ENCODE data around the gene BST1.
A peak's percentile ranks its signal among the peaks of the same experiment; 100 is the strongest.
"Not testable (repeated sequence)": the region's sequence is repeated elsewhere in the genome, so short reads cannot be mapped to it uniquely, and the experiment has no call there.

The BST1 gene

DNA sequence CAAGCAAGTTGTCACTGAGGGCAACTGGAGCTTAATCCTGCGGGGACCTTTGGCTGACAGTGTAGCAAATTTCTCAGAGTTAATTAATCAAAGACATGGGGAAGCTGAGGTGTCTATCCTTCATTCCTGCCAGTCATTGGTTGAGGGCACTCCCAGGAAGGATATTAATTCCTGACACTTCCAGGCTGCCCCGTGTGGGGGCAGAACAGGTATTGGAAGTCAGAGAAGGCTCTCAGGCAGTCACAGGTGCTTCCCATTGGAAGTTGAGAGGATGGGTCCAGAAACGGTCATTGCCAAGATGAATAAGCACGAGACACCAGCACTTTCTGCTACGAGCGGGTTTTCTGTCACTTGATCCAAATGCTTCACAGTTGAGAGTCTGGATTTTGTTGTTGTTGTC lies 46.1 kb downstream of the BST1 start:
- DNase-seq = no peak

DNA sequence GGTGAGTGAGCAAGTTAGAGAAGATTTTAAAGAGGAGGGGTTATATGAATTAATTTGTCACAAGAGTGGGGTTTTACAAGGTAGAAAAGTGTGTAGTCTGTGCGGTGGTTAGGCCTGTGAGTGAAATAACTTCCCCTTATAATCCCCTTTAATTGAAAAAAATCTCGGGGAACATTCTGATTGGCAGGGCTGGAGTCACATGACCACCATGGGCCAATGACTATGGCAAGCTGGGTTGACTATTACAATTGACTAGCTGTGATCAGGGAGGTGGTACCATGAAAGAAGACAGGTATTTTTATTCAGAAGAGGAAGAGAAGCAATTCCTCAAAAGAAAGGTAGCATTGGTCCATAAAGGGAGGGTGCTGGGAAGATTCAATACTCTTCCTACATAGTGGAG lies 48.3 kb downstream of the BST1 start:
- no peak for DNase-seq

DNA sequence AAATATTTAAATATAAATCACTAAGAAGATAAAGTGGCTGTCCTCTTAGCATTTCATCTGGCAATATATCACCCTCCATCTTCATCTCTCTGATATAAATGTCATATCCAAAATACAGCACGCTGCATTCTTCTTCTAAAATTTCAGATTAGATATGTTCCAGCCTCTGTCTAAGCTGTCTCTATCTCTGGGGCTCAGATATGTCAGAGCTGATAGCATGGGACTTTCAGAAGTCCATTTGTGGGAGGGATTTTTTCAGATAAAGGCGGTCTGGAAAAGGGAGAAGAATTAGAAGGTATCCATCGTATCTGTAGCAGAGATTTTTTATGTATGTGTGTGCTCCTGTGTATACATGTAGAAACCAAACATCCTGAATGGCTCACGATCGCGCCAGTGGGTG lies 50.2 kb downstream of the BST1 start:
- no peak for DNase-seq

DNA sequence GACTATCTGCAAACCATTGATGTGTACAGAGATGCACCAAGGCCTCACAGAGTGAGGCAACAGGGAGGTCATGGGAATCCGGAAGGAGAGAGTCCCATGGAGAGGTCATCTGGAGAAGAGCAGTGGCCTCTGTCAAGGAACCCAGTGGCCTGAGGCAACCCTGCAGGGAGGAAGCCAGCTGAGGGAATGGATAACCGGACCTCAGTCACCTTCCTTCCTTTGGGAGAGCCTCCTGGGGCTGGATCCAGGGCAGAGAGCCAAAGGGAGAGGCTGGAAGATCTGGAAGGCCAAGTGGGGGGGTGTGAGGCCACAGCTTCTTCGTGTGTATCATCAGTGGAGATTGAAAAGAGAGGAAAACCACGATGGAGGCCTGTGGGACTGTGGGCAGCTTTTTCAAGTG lies 50.9 kb downstream of the BST1 start:
- no peak for DNase-seq

DNA sequence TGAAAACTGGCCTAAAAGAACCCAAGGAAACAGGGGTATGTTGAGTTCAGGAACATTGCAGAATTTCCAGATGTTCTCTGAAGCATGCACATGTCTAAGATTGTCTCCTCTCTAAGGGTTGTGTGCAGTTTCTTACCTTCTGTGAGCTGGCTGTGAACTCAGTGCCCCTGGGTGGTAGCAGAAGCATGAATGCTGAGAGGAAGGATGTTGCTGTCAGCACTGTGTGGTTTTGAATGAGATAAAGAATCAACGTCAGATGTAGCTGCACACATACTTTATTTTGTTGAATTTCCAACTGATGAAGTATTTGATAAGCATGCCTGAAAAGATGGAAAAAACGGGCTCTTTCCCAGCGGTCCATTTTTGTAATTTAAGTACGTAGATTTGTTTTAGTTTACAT lies 51.5 kb downstream of the BST1 start:
- peak in 3 of 5 experiments; percentile 20 to 93 (median 51) for DNase-seq

DNA sequence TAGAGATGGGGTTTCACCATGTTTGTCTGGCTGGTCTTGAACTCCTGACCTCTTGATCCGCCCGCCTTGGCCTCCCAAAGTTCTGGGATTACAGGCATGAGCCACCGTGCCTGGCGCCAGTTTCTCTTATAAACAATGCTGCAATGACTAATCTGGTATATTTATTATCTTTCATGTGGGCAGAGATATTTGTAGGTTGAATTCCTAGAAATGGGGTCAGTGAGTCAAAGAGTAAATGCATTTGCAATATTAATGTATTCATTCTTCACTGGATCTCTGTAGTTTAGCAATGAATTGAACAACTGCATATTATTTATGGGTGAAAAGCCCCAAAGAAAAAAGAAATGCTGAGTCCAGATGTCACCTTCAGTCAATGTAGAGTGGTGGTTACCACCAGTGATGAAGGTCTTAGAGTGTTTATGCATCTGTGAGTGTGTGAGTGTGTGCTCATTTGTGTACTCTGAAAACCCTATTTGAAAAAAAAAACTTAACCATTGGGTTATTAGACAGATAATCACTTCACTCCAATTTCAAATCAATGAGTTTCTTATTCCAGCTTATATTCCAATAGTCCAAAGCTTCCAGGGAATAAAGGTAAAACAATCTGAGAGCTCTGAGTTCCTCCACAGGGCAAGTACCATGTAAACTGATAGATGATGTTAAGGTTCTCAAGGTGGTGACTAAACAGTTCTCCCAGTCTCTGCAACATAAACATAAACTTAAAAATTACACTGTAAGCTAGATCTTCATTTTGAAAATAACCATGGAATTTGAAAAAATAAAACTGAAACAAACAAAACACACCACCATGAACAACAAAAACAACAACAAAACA lies 52.7 kb downstream of the BST1 start:
- peak in 2 of 5 experiments; percentile 57 to 80 for DNase-seq

DNA sequence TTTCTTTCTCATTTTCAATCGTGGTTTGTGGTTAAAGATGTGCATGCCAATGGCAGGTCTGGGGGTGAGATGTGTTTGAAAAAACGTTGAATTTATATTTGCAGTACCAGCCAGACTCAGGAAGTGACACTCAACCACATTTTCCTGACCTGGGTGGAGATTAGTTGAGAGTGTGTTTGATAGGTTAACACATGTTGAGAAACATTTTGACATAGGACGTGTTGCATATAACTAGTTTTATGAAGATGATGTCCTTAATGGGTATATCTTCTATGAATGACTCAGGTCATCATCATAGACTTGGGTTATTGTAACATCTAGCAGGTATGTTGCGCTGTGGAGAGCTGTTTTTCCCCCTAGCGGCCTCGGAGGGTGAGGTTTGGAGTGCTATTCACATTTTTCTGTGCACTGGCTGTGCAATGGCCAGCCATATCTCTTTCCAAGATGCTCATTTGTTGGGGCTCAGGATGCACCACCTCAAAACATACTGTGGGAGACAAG lies 53.5 kb downstream of the BST1 start:
- DNase-seq = peak; percentile 16 to 99 (median 56)

DNA sequence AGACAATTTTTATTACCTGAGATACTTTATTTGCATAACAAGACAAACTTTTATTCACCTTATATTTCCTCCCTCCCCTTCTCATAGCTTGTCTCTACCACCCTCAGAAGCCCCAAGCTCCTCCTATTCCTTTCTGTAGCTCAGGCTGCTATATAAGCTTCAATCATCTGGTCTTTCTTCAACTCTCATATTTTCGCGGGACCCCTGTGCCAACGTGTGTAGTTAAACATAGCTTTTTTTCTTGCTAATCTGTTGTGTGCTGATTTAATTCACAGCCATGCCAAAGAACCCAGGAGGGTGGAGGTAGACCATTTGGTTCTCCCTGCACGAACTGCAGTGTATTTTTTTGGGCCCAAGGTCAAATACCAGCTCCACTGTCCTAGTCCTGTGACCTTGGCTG lies 54.2 kb downstream of the BST1 start:
- peak in 1 of 5 experiments; percentile 34 for DNase-seq

DNA sequence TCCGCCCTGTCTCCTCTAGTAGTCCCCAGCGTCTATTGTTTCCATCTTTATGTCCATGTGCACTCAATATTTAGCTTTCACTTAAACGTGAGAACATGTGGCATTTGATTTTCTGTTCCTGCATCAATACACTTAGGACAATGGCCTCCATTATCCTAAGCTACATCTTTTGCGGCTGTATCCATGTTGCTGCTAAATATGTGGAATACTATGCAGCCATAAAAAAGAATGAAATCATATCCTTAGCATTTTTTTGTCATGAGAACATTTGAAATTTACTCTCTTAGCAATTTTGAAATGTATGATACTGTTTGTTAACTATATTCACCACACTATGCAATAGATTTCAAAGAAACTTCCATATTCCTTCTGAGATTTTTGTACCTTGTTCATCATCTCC lies 55.4 kb downstream of the BST1 start:
- DNase-seq = no peak

DNA sequence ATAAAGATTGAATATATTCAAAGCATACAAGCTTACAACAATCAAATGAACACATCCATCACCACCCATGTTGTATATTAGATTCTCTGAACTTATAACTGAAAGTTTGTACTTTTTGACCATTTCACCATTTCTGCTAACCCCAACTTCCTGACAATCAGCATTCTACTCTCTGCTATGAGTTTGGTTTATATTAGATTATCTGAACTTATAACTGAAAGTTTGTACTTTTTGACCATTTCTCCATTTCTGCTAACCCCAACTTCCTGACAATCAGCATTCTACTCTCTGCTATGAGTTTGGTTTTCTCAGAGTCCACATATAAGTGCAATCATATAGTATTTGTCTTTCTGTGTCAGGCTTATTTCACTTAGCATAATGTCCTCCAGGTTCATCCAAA lies 59.6 kb downstream of the BST1 start:
- not testable (repeated sequence) for DNase-seq

DNA sequence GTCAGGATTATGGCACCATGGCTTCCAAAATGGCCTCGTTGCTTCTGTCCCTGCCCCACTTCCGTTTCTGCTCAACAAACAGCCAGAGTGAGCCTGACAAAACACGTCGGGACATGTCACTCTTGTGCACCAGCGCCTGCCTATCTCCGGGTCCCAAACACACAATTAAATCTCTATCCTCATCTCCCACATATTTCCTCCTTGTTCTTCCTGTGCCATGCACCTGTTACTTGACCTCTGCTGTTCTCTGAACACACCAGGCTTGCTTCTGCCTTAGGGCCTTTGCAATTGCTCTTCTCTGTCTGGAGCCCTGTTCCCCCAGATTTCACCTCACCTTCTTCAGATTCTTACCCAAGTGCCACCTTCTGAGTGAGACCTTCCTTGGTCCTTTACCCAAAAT lies 62.5 kb downstream of the BST1 start:
- DNase-seq = peak in 1 of 5 experiments; percentile 17

DNA sequence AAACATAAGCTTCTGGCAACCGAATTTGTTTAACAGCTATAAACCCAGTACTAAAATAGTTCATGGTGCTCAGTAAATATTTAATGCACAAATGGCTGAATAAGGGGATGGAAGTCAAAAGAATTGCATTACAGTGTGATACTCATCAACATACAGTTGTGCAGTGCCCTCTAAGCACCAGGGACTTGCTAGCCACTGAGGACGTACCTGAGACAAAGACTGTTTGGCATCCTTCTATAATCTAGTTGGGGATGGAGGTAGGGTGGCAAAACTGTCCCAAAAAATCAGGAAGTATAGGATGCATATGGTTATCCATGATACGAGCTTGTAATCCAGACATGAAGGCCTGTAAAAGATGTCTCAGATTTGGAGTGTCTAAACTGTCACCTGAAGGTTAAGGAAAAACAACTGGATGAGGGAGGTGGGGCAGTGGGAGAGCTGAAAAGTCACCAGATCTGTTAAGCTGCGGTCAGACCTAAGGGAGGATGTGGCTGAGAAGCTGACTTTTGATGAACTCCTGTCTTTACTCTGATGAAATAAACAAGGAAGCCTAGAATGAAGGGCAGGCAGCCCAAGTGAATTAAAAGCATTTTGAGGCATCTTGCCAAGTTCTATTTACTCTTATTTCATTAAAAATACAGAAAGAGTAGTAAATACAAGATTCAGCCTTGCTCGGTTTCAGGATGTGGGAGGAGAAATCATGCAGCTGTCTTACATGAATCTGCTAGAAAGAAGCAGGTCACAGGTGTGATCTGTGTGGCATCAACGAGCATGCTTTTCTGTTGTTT lies 63.2 kb downstream of the BST1 start:
- DNase-seq = peak in 3 of 5 experiments; percentile 24 to 82 (median 56)

DNA sequence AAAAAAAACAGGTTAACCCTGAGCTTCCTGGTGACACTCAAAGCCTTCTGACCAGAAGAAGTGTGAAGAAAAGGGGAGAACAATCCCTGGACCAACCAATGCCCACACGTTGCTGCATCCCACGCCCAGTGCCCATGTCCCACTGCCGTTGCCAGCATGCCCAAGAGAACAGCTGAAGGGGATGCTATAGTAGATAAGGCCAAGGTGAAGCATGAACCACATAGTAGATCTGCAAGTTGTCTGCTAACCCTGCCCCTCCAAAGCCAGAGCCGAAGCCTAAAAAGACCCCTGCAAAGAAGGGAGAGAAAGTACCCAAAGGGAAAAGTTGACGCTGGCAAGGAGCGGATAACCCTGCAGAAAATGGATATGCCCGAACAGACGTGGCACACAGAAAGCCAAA lies 64.0 kb downstream of the BST1 start:
- no peak for DNase-seq

DNA sequence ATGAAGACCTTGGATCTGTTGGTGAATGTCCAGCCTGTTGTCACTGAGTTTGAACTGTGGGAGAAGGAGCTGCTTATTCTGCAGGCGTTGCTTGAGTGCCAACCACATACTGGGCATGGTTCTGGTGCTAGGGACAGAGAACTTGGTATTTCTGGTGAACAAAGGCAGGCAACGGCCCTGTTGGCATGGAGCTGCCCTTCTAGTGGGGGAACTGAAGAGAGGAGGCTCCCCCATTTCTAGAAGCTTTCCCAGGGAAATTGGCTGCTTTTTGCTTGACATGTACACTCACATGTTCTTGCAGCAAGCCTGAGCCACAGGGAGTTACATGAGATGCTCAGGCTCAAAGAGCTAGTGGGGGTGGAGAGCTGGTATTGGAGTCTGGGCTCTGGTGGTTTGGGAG lies 66.3 kb downstream of the BST1 start:
- no peak for DNase-seq

DNA sequence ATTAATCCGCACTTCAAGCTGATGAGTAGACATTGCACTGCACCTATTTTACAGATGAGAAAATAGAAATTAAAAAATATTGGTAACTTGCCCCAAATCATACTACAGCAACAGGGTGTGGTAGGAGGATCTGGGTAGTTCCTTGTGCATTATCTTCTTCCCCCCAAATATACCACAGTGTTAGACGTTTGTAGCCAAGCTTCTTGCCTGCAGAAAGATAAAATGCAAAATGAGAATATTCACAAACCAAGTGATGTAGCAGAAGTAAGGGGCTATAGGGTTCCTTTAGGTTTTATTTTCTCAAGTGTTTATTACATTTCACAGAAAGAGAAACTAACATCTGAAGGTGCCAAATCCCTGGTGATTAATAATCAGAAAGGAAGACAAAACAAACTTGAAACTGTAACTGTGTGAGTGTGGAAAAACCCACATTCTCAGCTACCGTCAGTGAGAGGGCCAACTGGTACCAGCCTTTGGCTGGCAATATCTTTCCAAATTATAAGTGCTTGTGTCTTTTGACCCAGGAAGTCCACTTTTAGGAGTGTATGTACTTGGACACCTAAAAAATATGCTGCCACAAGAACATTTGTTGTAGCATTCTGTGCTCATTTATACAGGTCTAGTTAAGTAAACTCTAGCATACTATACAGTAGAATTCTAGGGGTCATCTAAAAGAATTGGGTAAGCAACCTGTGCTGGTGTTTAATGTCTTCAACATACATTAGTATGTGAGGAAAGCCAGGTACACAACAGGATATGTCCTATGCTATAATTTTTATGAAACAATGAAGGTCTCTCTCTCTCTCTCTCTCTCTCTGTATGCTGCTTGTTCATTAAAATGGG lies 68.6 kb downstream of the BST1 start:
- DNase-seq = peak in 1 of 5 experiments; percentile 77

DNA sequence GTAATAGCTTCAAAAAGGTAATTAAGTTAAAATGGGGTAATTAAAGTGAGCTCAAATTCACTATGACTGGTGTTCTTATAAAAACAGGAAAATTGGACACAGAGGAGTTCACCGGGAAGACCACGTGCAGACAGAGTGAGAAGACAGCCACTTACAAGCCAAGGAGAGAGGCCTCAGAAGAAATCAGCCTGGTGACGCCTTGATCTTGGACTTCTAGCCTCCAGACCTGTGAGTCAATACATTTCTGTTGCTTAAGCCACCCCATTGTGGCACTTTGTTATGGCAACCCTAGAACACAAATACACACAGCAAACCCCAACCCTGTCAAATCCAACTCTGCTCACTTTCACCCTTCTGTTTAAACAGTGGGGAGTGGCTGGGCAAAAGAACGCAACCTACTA lies 71.2 kb downstream of the BST1 start:
- peak in 1 of 5 experiments; percentile 44 for DNase-seq

DNA sequence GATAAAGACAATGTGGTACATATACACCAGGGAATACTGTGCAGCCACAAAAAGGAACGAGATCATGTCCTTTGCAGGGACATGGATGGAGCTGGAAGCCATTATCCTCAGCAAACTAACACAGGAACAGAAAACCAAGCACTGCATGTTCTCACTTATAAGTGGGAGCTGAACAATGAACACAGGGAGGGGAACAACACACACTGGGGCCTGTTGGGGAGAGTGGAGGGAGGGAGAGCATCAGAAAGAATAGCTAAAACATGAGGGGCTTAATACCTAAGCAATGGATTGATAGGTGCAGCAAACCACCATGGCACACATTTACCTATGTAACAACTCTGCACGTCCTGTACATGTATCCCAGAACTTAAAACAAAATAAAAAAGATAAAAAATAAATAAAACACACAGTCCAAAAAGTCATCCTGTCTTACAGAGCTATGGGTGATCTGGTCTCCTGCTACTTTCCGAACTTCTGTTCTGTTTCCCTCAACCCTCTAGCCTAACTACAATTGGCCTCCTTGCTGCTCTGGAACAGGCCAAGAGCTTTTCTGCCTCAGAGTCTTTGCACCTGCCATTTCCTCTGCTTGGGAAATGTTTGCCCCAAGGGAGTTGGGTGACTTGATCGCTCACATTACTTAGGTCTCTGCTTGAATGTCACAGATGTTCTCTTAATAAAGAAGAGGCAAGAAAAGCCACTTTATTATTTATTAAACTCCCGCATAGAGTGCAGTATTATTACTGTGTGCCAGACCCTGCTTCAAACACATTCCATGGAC lies 74.2 kb downstream of the BST1 start:
- no peak for DNase-seq

DNA sequence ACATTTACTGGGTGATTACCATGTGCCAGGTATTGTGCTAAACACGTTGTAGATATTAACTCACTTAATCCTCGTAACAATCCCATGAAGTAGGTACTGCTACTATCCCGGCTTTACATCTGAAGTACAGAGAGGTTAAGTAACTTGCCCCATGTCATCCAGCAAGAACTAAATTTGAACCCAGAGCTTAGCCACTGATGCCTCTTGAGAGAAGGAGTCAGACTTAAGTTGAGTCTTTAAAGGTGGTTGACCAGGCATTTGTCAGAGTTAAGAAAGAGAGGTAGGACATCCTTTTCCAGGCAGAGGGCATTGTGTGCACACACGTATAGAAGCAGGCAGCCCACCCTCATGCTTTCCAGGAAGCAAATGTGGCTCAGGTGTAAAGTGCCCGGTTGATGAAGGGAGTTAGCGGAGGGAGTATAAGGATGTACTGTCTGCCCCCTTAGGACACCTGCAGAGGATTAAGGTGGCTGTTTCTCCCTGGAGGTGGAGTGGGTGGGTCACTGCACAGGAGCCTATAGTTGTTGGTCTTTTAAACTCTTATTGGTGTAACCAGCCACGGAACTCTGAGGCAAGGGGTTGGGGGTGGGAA lies 74.9 kb downstream of the BST1 start:
- DNase-seq = no peak

DNA sequence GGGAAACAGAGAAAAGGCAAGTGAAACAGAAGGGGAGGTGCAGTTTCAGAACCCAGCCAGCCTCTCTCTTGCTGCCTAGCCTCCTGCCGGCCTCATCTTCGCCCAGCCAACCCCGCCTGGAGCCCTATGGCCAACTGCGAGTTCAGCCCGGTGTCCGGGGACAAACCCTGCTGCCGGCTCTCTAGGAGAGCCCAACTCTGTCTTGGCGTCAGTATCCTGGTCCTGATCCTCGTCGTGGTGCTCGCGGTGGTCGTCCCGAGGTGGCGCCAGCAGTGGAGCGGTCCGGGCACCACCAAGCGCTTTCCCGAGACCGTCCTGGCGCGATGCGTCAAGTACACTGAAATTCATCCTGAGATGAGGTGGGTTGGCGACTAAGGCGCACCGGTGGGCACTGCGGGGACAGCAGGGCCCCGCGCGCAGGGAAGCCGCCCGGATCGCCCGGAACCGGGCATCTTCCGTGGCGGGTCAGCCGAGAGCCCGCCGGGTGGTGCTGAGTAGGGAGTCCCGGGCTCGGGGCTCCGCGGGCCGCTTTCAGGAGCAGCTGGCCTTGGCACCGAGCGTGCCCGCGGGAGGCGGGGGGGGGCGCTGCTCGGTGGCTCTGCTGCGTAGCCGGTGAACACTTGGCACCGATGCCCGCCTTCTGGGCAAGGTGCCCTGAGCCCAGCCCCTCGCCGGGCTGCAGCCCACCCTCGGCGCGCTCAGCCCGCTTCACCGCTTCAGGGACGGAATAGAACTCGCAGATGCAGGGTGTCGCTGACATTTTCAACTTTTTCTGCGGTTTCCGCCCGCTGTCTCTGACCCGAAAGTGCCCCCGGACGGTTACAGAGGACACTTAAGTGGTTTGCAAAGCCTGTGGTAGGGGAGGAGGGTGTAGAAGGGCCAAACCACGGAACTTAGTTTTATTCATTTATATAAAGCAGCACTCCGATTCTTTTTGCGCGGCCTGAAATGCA lies 75.7 kb downstream of the BST1 start, which contains the start of gene CD38:
CD38 (plus strand) TSS at position 40 of the 953 bp plus-strand sequence; CDS start at position 127, 87 bp downstream.
- peak in 2 of 5 experiments; percentile 51 to 78 for DNase-seq

DNA sequence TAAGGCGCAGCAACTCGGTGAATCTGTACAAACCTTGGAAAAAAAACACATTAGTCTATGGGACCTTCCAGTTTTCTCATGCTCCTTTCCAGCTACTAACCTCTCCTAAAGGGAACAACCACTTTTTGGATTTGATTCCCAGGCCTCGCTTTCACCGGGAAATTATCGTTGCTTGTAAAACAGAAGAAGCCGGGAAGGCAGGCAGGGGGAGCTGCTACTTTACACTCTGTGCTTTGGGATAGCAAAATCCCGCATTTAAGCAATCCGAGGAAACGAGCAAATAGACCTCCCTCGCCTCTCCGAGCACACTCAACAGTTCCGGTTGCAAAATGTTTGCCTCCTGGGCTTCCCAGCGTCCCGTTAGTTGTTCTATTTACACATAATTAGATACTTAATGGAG lies 76.4 kb downstream of the BST1 start:
- DNase-seq = no peak

All from T-helper 2 cell (primary cell).